Lower leg skin (tissue), 4 donors: Measurements from ENCODE around the gene C9orf78. TPM values are rescaled to one million over a fixed set of nuclear protein-coding genes. Genes with fewer than 3 reads are reported as not detected.

Source experiments
- DNase-seq, 2 donors: peaks; one replicate each; pipeline ENCODE4 v3.0.0-alpha.2; 2019; ENCODE audit warnings: low spot score in 2 of 2
- H3K4me3 ChIP-seq: fragments of 200-600 bp; sonication (generic); 2 replicates; pipeline ENCODE4 v1.5.1; 2017; ENCODE audit warnings: mild to moderate bottlenecking, low read depth; ENCODE audit not compliant: poor library complexity, severe bottlenecking
- POLR2A ChIP-seq, 2 donors: fragments of 450-650 bp; IDR thresholded peaks; one replicate each; pipeline ENCODE4 v1.6.1; 2016 to 2017; ENCODE audit warnings: antibody characterized with exemption in 2 of 2, mild to moderate bottlenecking in 1 of 2, moderate library complexity in 1 of 2
- WGBS, 2 donors: methylation state at CpG; one replicate each; pipeline ENCODE4 v1.1.5; 2018; 5-methylcytosine and 5-hydroxymethylcytosine counted together
- intact Hi-C: fragments of 100-400 bp; cut with DNase I; formaldehyde crosslinking; loops from one replicate; pipeline ENCODE4 v1.15.0; 2023; ENCODE audit warnings: low total_unique reads
- total RNA-seq, 4 donors: library from RNA; depleted of rRNA; stranded (reverse); fragments of >200 nt; gene quantifications; one replicate each; pipeline ENCODE4 v1.1.0, GENCODE V29; 2016
- TF ChIP-seq, protein P1 (sequence below), 3 donors: fragments of 450-650 bp; IDR thresholded peaks; one replicate each; pipeline ENCODE4 v1.5.1; 2016; ENCODE audit warnings: antibody characterized with exemption in 3 of 3, mild to moderate bottlenecking in 3 of 3, moderate library complexity in 2 of 3

C9orf78 gene
- total RNA-seq, 4 donors from 2014 or later = 56.3 to 105 (median 61.3) TPM

DNA sequence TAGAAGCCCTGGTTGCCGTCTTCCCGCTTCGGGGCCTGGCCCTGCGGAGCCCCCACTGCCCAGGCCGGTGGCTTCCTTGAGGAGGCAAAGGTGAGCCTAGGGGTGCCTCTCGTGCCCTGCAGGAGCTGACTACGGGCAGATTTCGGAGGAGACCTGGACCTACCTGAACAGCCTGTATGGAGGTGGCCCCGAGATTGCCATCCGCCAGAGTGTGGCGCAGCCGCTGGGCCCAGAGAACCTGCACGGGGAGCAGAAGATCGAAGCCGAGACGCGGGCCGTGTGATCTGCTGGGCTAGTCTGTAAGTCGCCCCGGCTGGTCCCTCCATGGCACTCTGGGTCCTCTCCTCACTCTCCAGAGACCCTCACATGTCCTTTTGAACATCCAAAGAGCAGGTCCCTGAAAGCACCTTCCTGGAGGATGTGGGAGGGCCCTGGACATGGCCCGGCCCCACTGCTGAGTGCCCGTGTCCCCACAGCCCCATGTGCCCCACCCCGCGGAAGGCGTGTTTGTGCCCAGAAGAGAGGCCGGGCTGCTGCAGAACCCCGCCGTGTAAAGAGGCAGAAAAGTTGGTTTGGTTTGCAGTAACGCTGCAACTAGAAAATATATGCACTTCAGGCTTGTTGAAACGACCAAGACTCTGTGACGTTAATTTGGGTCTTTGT, 45.0 kb upstream of the C9orf78 start:
- intact Hi-C loops = loop anchor here (10.0 kb wide), 2 partner anchors 175 to 225 kb away; partner anchors contain the start of gene GPR107
- TF ChIP-seq POLR2A (IDR thresholded peaks at IDR 0.05) = no peak
- TF ChIP-seq, protein P1, sequence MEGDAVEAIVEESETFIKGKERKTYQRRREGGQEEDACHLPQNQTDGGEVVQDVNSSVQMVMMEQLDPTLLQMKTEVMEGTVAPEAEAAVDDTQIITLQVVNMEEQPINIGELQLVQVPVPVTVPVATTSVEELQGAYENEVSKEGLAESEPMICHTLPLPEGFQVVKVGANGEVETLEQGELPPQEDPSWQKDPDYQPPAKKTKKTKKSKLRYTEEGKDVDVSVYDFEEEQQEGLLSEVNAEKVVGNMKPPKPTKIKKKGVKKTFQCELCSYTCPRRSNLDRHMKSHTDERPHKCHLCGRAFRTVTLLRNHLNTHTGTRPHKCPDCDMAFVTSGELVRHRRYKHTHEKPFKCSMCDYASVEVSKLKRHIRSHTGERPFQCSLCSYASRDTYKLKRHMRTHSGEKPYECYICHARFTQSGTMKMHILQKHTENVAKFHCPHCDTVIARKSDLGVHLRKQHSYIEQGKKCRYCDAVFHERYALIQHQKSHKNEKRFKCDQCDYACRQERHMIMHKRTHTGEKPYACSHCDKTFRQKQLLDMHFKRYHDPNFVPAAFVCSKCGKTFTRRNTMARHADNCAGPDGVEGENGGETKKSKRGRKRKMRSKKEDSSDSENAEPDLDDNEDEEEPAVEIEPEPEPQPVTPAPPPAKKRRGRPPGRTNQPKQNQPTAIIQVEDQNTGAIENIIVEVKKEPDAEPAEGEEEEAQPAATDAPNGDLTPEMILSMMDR (IDR thresholded peaks at IDR 0.05) = no peak
- no peak overlapping the region for H3K4me3 ChIP-seq
- WGBS, 2 donors = 91 to 92% methylated on average over 27 to 31 of the region's 31 CpGs
- no peak for DNase-seq

DNA sequence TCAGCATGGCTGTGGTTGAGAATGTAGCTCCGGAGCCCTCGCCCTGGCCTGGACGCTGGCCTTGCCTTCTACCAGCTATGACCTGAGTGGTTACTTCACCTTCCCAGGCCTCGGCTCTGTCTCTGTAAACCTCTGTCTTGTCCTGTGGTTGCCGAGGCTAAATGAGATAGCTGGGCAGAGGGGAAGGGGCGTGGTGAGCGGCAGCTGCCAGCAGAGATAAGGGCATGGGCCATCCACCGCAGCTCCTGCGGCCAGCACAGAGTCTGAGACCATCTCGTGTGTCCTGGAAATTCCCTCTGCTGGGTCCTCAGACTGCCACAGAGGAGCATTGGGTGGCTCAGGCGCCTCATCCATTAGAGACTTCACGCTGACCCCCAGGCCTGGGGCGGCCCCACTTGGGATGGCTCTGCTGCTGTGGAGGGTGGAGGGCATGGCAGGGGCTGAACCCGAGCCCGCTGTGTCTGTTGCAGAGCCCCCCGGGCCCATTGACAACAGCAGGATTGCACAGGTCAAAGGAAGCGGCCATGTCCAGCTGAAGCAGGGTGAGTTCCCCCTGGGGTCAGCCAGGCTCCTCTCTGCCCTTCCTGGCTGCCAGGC, 44.1 kb upstream of the C9orf78 start:
- TF ChIP-seq, protein P1 (IDR thresholded peaks at IDR 0.05) = no peak
- no peak for TF ChIP-seq POLR2A (IDR thresholded peaks at IDR 0.05)
- intact Hi-C loops = no loop called here
- WGBS, 2 donors = 88 to 90% methylated on average over 13 to 17 of the region's 17 CpGs

DNA sequence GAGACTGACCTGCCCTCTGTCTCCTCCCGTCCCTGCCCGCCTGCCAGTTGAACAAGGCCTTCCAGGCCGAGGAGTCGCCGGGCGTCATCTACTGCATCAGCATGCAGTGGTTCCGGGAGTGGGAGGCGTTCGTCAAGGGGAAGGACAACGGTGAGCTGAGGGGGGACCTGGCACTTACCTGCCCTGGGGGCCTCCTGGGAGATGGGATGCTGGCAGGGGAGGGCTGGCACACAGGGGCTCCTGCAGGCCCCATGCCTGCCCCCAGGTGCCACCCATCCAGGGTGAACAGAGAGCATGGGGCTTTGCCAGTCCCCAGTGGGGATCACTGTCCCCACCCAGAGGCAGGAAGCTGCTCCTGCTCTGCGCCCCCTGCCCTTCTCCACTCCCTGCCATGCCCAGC, 43.2 kb upstream of the C9orf78 start:
- 90 to 96% methylated on average over 10 to 11 of the region's 11 CpGs for WGBS, 2 donors

More for the DNA sequence above, 44.1 kb upstream of the C9orf78 start:
- H3K4me3 ChIP-seq = no peak overlapping the region
- DNase-seq = no peak

DNA sequence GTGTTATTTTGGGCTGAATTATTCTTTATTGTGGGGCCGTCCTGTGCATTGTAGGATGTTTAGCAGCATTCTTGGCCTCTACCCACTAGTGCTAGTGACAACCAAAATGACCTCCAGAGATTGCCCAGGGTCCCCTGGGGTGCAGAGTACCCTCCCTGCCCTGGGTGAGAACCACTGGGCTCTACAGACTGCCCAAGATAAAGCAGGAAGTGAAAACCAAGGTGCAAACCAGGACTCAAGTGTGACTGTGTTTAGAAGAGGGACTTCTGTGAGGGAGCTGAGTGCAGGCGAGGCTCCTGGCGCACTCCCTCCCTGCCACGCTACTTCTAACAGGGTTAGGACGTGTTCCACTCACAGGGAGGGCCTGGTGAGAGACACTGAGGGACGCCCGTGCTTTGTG, 41.7 kb upstream of the C9orf78 start:
- intact Hi-C loops = no loop called here
- TF ChIP-seq POLR2A (IDR thresholded peaks at IDR 0.05) = no peak
- TF ChIP-seq, protein P1 (IDR thresholded peaks at IDR 0.05) = no peak
- WGBS, 2 donors = 88 to 90% methylated on average over 7 of the region's 7 CpGs
- no peak overlapping the region for H3K4me3 ChIP-seq
- DNase-seq = no peak

More for the DNA sequence above, 43.2 kb upstream of the C9orf78 start:
- DNase-seq = no peak
- no peak for TF ChIP-seq POLR2A (IDR thresholded peaks at IDR 0.05)
- TF ChIP-seq, protein P1 (IDR thresholded peaks at IDR 0.05) = no peak
- intact Hi-C loops = no loop called here
- H3K4me3 ChIP-seq = no peak overlapping the region

DNA sequence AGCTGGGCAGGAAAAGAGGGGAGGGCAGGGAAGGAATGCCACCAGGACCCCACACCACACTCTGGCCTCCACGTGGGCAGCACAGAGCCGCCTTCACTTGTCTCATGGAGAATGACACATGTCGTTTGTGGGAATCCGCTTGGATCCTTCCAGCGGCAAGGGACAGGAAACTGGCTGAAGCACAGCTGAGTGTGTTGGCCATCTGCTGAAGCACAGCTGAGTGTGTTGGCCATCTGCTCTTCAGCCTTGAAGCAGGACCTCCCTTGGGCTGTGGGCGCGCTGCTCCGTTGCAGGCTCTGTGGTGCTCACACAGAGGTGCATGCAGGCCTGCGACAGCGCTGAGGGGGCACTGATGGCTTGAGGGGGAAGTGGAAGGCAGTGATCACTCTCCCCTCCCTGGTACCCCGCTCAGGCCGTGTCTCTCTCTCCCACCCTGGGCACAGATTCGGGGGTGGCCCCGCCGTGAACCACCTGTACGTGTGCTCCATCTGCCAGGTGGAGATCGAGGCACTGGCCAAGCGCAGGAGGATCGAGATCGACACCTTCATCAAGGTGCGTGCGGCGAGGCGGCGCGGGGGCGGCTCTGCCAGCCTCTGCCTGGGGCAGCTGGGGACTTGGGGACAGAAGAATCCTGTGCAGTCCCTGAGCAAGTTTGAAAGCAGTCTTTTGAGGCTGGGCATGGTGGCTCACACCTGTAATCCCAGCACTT, 40.8 kb upstream of the C9orf78 start:
- H3K4me3 ChIP-seq = no peak overlapping the region
- TF ChIP-seq, protein P1 (IDR thresholded peaks at IDR 0.05) = no peak
- no peak for TF ChIP-seq POLR2A (IDR thresholded peaks at IDR 0.05)
- intact Hi-C loops = no loop called here
- DNase-seq = no peak
- 89 to 91% methylated on average over 24 to 25 of the region's 27 CpGs for WGBS, 2 donors
